D721Med (cell line): ENCODE measurements around the gene NOP58.
"Not testable (repeated sequence)": the region's sequence is repeated elsewhere in the genome, so short reads cannot be mapped to it uniquely, and the experiment has no call there.

Experiments
- DNase-seq: peaks from one replicate; pipeline ENCODE4 v3.0.0; 2011; ENCODE audit warnings: low spot score; ENCODE audit not compliant: insufficient read length
- FAIRE-seq: peaks from 2 replicates; lab custom pipeline; 2011; peaks lifted over from hg19 to GRCh38; lab: Jason Lieb, UNC
- CTCF ChIP-seq: IDR thresholded peaks from 2 replicates; pipeline ENCODE4 v1.5.1; 2012; ENCODE audit warnings: mild to moderate bottlenecking, control low read depth; ENCODE audit not compliant: insufficient read depth; ENCODE audit errors: missing control alignments

The NOP58 gene

GRCh38 chr2:202307690-202308089 is 42.1 kb downstream of the NOP58 start:
- DNase-seq (no peak), FAIRE-seq (no peak)
- TF ChIP-seq CTCF = no peak

- no peak for TF ChIP-seq CTCF
- FAIRE-seq (no peak), DNase-seq (no peak)
Observed at GRCh38 chr2:202311823-202312388, 46.3 kb downstream of the NOP58 start.

- DNase-seq (no peak), FAIRE-seq (no peak)
- no peak for TF ChIP-seq CTCF
Observed at GRCh38 chr2:202314116-202314515, 48.6 kb downstream of the NOP58 start.

- FAIRE-seq = no peak
Observed at GRCh38 chr2:202317080-202317857, 51.7 kb downstream of the NOP58 start.

GRCh38 chr2:202320362-202320761 is 54.8 kb downstream of the NOP58 start:
- not testable (repeated sequence) for DNase-seq, FAIRE-seq

More at GRCh38 chr2:202317080-202317857, 51.7 kb downstream of the NOP58 start:
- no peak for TF ChIP-seq CTCF
- DNase-seq = no peak

- no peak for TF ChIP-seq CTCF
- FAIRE-seq (no peak), DNase-seq (no peak)
Observed at GRCh38 chr2:202322435-202322834, 56.9 kb downstream of the NOP58 start.

GRCh38 chr2:202327858-202328257 is 62.3 kb downstream of the NOP58 start:
- TF ChIP-seq CTCF = no peak
- no peak for DNase-seq

More at GRCh38 chr2:202327858-202328257, 62.3 kb downstream of the NOP58 start:
- FAIRE-seq = no peak
